VCaP (cell line): Measurements from ENCODE around the gene DPP9.

Experiments used
- H3K27ac ChIP-seq: fragments of 450-650 bp; 2 replicates; pipeline ENCODE4 v1.5.1; 2017
- TF ChIP-seq, protein P1 (sequence below): fragments of 450-650 bp; conservative IDR thresholded peaks from 2 replicates; pipeline ENCODE4 v1.5.1; 2017; ENCODE audit warnings: mild to moderate bottlenecking, moderate library complexity

DPP9 gene

DNA sequence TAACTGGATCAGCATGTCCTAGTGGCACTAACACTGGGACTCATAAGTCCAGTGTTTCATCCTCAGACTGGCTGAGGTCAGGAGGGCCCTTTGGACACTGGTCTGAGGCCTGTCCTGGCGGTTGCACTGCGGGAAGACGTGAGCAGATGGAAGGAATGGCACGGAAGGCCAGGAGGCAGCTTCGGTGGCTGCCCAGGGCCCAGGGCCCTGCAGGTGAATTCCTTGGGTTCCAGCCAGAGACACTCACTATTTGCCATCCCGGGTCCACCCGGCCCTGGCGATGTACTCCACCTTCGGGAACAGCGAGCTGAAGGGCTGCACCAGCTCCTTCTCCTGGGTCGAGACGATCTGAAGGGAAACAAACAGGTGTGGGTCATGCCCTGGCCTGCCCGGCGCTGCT is 26.3 kb downstream of the DPP9 start:
- no peak overlapping the region for H3K27ac ChIP-seq
- TF ChIP-seq, protein P1, sequence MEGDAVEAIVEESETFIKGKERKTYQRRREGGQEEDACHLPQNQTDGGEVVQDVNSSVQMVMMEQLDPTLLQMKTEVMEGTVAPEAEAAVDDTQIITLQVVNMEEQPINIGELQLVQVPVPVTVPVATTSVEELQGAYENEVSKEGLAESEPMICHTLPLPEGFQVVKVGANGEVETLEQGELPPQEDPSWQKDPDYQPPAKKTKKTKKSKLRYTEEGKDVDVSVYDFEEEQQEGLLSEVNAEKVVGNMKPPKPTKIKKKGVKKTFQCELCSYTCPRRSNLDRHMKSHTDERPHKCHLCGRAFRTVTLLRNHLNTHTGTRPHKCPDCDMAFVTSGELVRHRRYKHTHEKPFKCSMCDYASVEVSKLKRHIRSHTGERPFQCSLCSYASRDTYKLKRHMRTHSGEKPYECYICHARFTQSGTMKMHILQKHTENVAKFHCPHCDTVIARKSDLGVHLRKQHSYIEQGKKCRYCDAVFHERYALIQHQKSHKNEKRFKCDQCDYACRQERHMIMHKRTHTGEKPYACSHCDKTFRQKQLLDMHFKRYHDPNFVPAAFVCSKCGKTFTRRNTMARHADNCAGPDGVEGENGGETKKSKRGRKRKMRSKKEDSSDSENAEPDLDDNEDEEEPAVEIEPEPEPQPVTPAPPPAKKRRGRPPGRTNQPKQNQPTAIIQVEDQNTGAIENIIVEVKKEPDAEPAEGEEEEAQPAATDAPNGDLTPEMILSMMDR: no peak

DNA sequence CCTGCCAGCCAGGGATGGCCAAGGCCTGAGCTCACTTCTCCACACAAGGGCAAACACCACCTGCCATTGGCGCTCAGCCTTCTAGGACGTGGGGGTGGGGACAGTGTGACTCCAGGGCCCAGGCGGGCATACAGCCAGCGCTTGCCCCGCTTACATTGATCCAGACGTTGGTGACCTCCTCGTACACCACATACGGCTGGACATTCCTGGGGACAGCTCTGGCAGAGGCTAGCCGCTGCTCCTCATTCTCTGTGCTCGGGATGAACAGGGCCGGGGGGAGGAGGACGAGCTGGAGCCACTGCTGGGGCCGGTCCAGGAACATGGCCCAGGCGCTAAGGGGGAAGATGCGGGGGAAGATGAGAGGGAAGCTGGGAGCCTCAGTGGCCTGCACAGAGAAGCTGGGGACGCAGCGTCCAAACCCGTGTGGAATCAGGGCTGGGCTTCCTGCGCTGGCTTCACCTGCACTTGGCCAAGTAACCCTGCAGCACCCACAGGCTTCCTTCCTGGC is 28.4 kb downstream of the DPP9 start:
- no peak overlapping the region for H3K27ac ChIP-seq
- TF ChIP-seq, protein P1: no peak

DNA sequence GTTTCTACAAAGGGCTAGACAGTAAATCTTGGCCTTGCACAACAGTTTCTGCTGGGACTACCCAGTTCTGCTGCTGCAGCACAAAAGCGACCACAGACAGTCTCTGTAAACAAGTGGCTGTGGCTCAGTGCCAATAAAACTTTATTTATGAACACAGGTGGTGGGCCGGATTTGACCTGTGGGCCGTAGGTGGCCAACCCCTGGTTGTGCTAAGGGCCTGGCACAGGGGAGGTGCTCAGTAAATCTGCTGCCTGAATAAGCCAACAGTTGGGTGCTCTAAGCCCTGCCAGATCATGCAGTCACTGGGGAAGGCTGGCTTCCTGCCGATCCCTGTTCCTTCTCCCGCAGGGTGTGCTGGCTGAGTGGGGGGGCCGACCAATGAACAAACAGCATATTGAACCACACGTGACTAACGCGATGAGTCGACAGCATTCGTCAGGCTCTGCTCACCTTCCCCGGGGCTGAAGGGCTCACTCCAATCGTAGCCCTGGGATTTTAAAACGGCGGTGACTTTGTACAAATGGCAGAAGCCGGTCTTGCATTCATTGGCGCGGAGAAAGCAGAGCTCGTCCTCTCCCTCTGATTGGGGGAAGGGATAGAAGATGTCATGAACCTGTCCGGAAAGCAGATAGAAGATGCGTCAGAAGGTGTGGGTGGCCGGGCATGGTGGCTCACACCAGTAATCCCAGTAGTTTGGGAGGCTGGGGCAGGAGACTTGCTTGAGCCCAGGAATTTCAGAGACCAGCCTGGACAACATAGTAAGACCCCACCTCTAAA is 29.2 kb downstream of the DPP9 start:
- TF ChIP-seq, protein P1: no peak
- no peak overlapping the region for H3K27ac ChIP-seq

DNA sequence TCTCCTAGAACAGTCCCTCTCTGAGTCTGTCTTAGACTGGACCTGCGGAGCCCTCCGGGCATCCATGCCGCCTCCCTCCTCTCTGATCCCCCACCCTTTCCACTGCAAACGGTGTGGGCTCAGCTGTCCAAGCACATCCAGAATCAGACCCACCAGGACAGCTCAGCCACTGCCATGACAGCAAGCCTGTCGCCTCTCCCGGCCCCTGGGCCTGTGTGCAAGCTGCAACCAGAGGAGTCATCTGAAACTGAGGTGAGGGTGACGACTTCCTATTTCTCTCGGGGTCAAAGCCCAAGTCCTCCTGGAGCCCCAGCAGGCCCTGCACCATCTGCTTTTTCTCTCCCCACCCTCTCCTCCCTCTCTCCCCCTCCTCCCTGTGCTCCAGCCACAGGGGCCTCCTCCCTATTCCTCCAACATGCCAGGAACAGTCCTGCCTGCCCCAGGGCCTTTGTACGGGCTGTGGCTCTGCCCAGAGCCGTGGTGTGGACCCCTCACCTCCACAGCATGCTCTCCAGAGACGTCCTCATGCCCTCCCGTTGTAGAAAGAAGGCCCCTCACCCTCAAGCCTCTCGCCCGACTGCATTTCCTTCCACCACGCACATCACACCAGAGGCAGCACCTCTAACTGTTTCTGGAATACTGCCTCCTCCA is 30.0 kb downstream of the DPP9 start:
- TF ChIP-seq, protein P1: no peak
- H3K27ac ChIP-seq: no peak overlapping the region

DNA sequence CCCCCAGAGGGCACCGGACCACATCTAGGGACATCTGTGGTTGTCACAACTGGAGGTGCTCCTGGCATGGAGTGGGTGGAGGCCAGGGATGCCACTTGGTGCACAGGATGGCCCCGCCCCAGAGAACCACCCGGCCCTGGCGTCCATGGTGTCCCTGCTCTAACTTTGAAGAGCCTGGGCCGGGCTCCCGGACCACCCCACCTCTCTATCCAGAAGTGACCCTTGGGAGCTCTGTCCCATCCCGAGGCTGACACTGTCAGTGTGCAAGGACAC is 30.6 kb downstream of the DPP9 start:
- TF ChIP-seq, protein P1: no peak
- no peak overlapping the region for H3K27ac ChIP-seq

DNA sequence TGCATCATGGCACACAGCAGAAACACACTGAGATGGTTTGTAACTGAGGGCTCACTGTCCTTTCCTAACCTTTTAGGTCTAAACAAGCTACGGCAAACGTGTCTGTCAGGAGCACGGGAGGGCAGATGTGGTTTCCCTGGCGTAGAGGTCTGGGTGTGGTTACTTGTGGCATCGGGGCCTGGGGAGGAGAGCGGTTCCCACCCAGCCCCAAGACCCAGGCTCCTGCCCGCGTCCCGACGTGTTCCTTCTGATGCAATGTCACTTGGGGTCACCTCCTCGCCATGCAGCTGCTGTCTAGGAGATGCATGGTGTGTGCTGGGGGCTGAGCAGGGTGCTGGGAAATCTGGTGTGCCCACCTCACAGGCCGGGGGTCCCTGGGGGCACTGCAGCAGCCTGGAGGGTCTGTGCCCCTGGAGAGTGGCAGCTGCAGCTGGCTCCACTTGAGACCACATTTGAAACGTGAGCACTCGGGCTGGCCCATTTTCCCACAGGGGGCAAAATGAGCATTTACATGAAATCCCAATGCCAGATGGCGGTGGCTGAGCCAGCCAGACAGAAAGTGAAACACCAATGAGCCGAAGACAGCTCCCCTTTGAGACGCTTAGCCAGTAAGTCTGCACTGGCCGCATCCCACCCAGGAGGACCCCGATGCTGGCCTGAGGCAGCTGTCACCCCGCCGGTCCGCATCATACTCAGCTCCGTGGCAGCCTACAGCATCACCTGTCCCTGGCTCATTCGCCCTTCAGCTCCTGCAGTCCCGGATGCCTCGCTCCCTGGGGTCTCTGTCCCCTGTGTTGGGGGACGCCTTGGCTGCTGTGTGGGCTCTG is 31.2 kb downstream of the DPP9 start:
- H3K27ac ChIP-seq: no peak overlapping the region
- TF ChIP-seq, protein P1: no peak

DNA sequence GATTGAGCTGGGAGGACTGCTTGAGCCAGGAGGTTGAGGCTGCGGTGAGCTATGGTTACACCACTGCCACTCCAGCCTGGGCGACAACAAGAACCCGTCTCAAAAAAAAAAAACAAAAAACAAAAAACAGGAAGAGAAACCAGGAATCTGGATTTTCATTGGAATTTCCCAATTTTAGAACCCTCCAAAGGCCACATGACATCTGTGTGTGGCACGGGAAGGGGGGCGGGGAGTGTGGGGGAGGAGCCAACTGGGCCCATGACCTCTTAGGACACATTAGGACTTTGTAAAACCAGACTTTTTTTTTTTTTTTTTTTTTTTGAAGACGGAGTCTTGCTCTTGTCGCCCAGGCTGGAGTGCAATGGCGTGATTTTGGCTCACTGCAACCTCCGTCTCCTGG is 32.3 kb downstream of the DPP9 start:
- TF ChIP-seq, protein P1: no peak
- H3K27ac ChIP-seq: no peak overlapping the region
